GM18505 (cell line): Measurements from ENCODE around the gene LRRC8B.
"Not testable (repeated sequence)": the region's sequence is repeated elsewhere in the genome, so short reads cannot be mapped to it uniquely, and the experiment has no call there.

Experiments
- ATAC-seq: cut with Tn5 transposase; IDR thresholded peaks from one replicate; pipeline ENCODE4 v1.9.1; 2021; ENCODE audit not compliant: unreplicated experiment
- POLR2A ChIP-seq: IDR thresholded peaks from 4 replicates; pipeline ENCODE4 v1.6.1; 2011; ENCODE audit warnings: borderline replicate concordance; ENCODE audit not compliant: insufficient read depth, insufficient read length; ENCODE audit errors: extremely low read depth

Gene LRRC8B

GRCh38 chr1:89589515-89589914, 64.9 kb downstream of the LRRC8B start:
- no peak for TF ChIP-seq POLR2A

GRCh38 chr1:89590341-89591080, 65.9 kb downstream of the LRRC8B start:
- no peak for ATAC-seq
- TF ChIP-seq POLR2A: no peak

More at GRCh38 chr1:89589515-89589914, 64.9 kb downstream of the LRRC8B start:
- ATAC-seq: no peak

DNA sequence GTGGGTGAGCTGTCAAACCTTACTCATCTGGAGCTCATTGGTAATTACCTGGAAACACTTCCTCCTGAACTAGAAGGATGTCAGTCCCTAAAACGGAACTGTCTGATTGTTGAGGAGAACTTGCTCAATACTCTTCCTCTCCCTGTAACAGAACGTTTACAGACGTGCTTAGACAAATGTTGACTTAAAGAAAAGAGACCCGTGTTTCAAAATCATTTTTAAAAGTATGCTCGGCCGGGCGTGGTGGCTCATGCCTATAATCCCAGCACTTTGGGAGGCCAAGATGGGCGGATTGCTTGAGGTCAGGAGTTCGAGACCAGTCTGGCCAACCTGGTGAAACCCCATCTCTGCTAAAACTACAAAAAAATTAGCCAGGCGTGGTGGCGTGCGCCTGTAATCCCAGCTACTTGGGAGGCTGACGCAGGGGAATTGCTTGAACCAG, 68.3 kb downstream of the LRRC8B start:
- ATAC-seq: not testable (repeated sequence)

DNA sequence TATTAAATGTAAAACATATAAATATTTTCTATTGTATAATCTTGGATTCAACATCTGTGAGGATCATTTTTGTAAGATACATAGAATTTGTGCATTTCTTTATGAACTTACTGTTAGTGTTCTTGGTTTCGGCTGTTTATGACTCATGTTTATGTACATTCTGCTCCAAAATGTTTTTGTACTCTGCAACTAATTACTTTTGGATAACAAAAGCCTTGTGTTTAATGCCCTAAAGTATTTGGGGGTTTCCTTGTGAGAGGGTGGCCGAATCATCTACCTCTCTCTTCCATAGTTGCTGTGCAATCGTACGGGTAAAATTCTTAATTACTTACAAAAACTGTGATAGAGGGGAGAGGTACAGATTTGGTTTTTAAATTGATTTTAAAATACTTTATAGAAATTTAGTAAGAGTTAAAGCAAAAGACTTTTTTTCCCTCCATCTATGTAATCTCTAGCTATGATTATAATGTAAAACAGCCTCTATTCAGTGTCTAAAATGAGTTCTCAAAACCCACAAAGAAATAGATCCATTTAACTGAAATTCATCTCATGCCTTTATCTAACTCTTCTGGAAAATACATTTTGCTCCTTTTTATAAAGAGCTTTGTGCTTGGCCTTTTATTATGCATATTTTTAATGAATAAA, 69.6 kb downstream of the LRRC8B start:
- no peak for ATAC-seq
- no peak for TF ChIP-seq POLR2A

DNA sequence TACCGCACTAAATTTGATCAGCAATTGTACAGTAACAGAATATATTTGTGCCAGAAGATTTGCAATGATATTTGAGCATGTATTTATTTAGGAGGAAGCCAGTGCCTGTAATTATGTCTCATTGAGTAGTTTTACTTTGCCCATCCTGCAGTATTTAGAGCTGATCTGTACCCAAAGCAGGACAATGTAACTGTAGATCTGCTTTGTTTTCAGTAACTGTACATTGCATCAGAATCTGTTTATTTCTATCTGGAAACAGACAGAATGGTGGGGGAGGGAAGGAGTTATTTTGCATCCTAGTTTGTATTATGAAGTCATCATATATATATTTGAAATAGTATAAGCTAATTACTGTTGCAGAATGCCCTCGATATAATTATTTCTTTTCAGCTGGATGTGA, 72.1 kb downstream of the LRRC8B start:
- no peak for ATAC-seq
- no peak for TF ChIP-seq POLR2A

DNA sequence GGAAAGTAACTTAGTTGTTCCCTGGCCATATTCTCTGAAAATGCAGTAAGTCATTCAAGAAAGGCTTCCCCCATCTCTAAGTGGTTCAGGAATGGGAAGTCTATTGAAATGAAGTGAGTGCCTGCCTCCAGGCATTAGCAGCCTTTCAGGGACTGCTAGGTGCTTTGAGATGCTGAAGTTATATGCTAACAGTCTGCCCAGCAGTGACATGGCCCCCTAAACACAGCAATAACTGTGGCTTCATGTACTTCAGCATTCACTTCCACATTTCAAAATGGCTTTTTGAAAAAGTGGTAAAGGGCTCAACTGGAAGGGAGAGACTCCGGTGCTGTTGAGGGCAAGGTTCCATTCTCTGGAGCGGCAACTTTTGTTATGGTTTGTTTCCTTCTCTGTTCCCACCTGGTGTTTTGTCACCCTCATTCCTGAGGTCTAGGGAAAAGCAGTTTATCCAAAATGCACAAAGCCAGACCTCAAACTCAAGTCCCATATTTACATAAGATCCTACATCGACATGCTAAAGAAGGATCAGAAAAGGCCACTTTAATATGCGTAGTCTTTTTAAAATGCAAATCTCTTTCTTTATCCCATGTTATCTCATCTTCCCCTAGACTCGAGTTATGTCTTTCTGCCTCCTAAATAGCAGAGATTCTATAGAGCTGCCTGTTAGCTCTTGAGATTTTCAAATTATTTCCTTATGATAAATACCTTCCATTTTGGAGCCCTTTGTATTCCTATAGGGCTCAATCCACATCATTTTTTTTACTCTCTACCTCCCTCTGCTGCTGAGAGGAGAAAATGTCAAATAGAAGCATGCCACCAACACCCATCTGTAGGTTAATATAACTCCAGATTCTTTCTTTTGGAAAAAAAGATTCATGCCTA, 74.1 kb downstream of the LRRC8B start:
- ATAC-seq: no peak
- TF ChIP-seq POLR2A: no peak

DNA sequence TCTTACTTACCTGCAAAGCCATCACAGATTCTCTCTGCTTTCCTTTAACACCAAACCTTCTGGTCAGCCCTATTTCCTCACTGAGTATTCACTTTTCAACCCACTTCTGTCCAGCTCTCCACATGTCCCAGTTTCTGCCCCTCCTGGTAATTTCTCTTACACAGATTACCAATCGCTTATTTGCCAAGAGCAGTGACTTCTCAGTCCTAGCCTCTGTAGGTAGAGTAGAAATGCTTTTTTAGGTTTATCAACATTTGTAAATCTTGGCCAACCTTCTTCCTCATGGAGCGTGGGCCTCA, 74.7 kb downstream of the LRRC8B start:
- no peak for TF ChIP-seq POLR2A
- no peak for ATAC-seq

DNA sequence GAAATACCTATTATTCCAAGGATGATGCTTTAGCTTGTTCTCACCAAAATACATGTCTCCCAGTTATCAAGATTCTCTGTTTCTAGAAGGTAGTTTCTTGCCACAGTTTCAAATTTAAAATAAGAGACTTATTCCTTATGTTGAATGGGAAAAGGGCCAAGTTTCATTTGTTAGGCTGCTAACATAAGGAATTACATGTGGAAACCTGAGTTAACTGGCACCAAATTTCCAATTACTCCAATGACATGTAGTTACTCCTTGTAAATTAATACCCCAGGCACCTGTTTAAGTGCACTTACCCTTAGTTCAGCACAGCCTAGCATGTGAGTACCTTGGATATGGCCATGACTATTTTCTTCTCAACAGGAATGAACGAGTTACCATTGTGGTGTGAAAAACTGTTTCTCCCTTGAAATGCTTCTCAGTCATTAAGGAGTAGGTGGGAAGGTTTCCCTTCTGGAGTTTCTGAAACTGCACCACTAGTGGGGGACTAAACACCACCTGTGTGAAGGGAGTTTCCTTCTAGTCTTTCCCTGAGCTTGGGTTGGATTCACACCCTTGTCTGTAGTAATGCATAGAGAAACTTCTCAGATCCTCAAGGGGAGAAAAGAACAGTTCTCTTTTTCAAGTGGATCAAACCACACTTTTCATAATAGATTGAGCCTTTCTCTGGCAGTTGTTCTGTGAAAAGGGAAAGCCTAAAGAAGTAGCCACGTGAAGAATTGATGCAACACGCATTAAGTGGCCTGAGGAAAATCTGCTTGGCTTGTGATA, 76.0 kb downstream of the LRRC8B start:
- ATAC-seq: no peak
- no peak for TF ChIP-seq POLR2A

- ATAC-seq: no peak
- TF ChIP-seq POLR2A: no peak
Observed at GRCh38 chr1:89602871-89603404, 78.3 kb downstream of the LRRC8B start.

GRCh38 chr1:89603651-89604413, 79.2 kb downstream of the LRRC8B start:
- ATAC-seq: no peak

DNA sequence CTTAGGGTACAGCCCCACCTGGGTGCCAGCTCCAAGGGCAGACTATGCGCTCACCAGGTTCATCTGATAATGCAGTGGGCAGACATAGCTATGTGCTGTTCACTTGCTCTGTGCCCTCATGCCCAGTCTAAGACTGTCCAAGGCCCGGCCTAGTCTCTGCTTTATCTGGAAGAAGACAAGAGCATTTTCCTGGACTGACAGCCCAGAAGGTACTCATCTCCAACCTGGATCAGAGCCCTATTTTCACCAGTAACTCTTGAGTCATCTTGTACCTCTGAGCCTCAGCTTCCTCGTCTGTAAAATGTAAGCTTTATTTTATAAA, 79.7 kb downstream of the LRRC8B start:
- no peak for TF ChIP-seq POLR2A
- ATAC-seq: no peak

More at GRCh38 chr1:89603651-89604413, 79.2 kb downstream of the LRRC8B start:
- TF ChIP-seq POLR2A: no peak

GRCh38 chr1:89605692-89606091, 81.1 kb downstream of the LRRC8B start:
- no peak for TF ChIP-seq POLR2A
- ATAC-seq: no peak
